Measurements from ENCODE around the gene EIF3D. TPM values are rescaled to one million over a fixed set of nuclear protein-coding genes. Genes with fewer than 3 reads are reported as not detected.

The EIF3D gene
- total RNA-seq, 1 experiment from 2014 or later: 270 TPM

GRCh38 chr22:36466258-36466657, 62.7 kb downstream of the EIF3D start:
- ChIA-PET CTCF (no interaction called here), POLR2A (ENCODE audit: unreplicated experiment) (interaction anchor here (1.1 kb wide), 1 partner anchor 135 kb away, joined by 7 read pairs; no protein-coding TSS in a partner anchor)
- Histone ChIP-seq H3K4me1 (replicated peaks; ENCODE audit: insufficient read depth) (peaks cover 92% of the 10 kb centered on the region), H3K4me2 (peak overlapping the region; percentile 67), H4K20me1 (ENCODE audit: insufficient read depth) (no peaks in the 10 kb centered on the region), H3K36me3 (ENCODE audit: low read depth) (no peaks in the 10 kb centered on the region), H3K27me3 (ENCODE audit: insufficient read depth, low read depth) (no peaks in the 10 kb centered on the region), H3K9me3 (ENCODE audit: insufficient read depth, low read depth) (no peaks in the 10 kb centered on the region), H3K27ac (peak overlapping the region; percentile 74), H2AFZ (no peak overlapping the region), H3F3A (ENCODE audit: insufficient read depth, low read depth) (peaks cover 61% of the 10 kb centered on the region), H3K4me3 (peak overlapping the region; percentile 1; the same call in 1 of the 2 replicates), H3K79me2 (ENCODE audit: low read depth) (peaks cover 29% of the 10 kb centered on the region), H3K9me2 (ENCODE audit: insufficient read depth) (no peaks in the 10 kb centered on the region)
- BruUV-seq (replicated peaks): no TSS peak
- TF ChIP-seq CTCF (conservative IDR thresholded peaks at IDR 0.05) (no peak), EZH2 (IDR thresholded peaks at IDR 0.05; ENCODE audit: low read depth) (no peak)
- no peak for DNase-seq
- intact Hi-C loops (cut with micrococcal nuclease; ENCODE audit: unreplicated experiment): no loop called here

GRCh38 chr22:36465232-36466021, 63.5 kb downstream of the EIF3D start:
- H4K20me1 ChIP-seq (ENCODE audit: insufficient read depth): no peaks in the 10 kb centered on the region
- no peaks in the 10 kb centered on the region for H3K27me3 ChIP-seq (ENCODE audit: insufficient read depth, low read depth)
- ChIA-PET POLR2A (ENCODE audit: unreplicated experiment) (interaction anchor here (0.5 to 1.1 kb wide), 10 partner anchors 11 to 163 kb away, joined by 3 to 7 read pairs (median 6); partner anchors contain the start of genes MYH9 and TXN2), CTCF (no interaction called here)
- peak overlapping the region; percentile 74 for H3K27ac ChIP-seq
- intact Hi-C loops (cut with micrococcal nuclease; ENCODE audit: unreplicated experiment): loop anchor here (1.0 to 2.0 kb wide), 5 partner anchors 10 to 136 kb away; no protein-coding TSS in a partner anchor
- H3K79me2 ChIP-seq (ENCODE audit: low read depth): peaks cover 23% of the 10 kb centered on the region
- H3K4me3 ChIP-seq: peak overlapping the region; percentile 1; the same call in 1 of the 2 replicates
- H3F3A ChIP-seq (ENCODE audit: insufficient read depth, low read depth): peaks cover 56% of the 10 kb centered on the region
- peaks cover 95% of the 10 kb centered on the region for H3K4me1 ChIP-seq (replicated peaks; ENCODE audit: insufficient read depth)
- H3K9me2 ChIP-seq (ENCODE audit: insufficient read depth): no peaks in the 10 kb centered on the region
- H2AFZ ChIP-seq: no peak overlapping the region
- DNase-seq: peak; percentile 98 to 99
- no peaks in the 10 kb centered on the region for H3K36me3 ChIP-seq (ENCODE audit: low read depth)
- H3K9me3 ChIP-seq (ENCODE audit: insufficient read depth, low read depth): no peaks in the 10 kb centered on the region
- H3K4me2 ChIP-seq: peak overlapping the region; percentile 67
- no peak for TF ChIP-seq EZH2 (IDR thresholded peaks at IDR 0.05; ENCODE audit: low read depth)
- TF ChIP-seq CTCF (conservative IDR thresholded peaks at IDR 0.05): no peak
- no TSS peak for BruUV-seq (replicated peaks)

- H4K20me1 ChIP-seq (ENCODE audit: insufficient read depth): no peaks in the 10 kb centered on the region
- TF ChIP-seq EZH2 (IDR thresholded peaks at IDR 0.05; ENCODE audit: low read depth) (no peak), CTCF (conservative IDR thresholded peaks at IDR 0.05) (no peak)
- peak overlapping the region; percentile 67 for H3K4me2 ChIP-seq
- intact Hi-C loops (cut with micrococcal nuclease; ENCODE audit: unreplicated experiment): loop anchor here (1.0 to 2.0 kb wide), 5 partner anchors 9 to 135 kb away; no protein-coding TSS in a partner anchor
- CTCF ChIA-PET: no interaction called here
- no peak for DNase-seq
- no peaks in the 10 kb centered on the region for H3K27me3 ChIP-seq (ENCODE audit: insufficient read depth, low read depth)
- POLR2A ChIA-PET (ENCODE audit: unreplicated experiment): interaction anchor here (0.6 to 1.1 kb wide), 7 partner anchors 10 to 162 kb away, joined by 3 to 7 read pairs (median 6); partner anchors contain the start of genes MYH9 and TXN2
- H3K79me2 ChIP-seq (ENCODE audit: low read depth): peaks cover 21% of the 10 kb centered on the region
- BruUV-seq (replicated peaks): TSS peak; percentile 56
- no peak overlapping the region for H3K4me3 ChIP-seq
- H3K9me2 ChIP-seq (ENCODE audit: insufficient read depth): no peaks in the 10 kb centered on the region
- H3K9me3 ChIP-seq (ENCODE audit: insufficient read depth, low read depth): no peaks in the 10 kb centered on the region
- H2AFZ ChIP-seq: no peak overlapping the region
- peaks cover 55% of the 10 kb centered on the region for H3F3A ChIP-seq (ENCODE audit: insufficient read depth, low read depth)
- no peaks in the 10 kb centered on the region for H3K36me3 ChIP-seq (ENCODE audit: low read depth)
- H3K27ac ChIP-seq: peak overlapping the region; percentile 74
- peaks cover 97% of the 10 kb centered on the region for H3K4me1 ChIP-seq (replicated peaks; ENCODE audit: insufficient read depth)
Measured at GRCh38 chr22:36464715-36465231, 64.2 kb downstream of the EIF3D start.
